Adipose tissue (tissue), 3 donors: ENCODE data around the gene TMPRSS13. TPM values are rescaled to one million over a fixed set of nuclear protein-coding genes. Genes with fewer than 3 reads are reported as not detected.

Experiments used
- H3K27ac ChIP-seq: one replicate; pipeline ENCODE4 v1.5.1; 2013; ENCODE audit warnings: low read depth, low read length
- WGBS, 3 donors: extraction: QIAGEN DNeasy Blood & Tissue Kit; methylation state at CpG; one replicate each; pipeline ENCODE4 v1.1.7; 2013; 5-methylcytosine and 5-hydroxymethylcytosine counted together
- polyA plus RNA-seq, 3 donors: library from polyadenylated mRNA; stranded (reverse); fragments of 200-250 nt; gene quantifications; one replicate each; pipeline ENCODE4 v1.2.3, GENCODE V29; 2013
- donor health status: healthy with polysubstance abuse.
- donor health status: Bipolar disorder and iron deficiency.
- donor health status: healthy.

TMPRSS13 gene
- polyA plus RNA-seq, 3 donors, result 0.04 to 1.5 TPM; not detected in 1

GRCh38 chr11:117851106-117851505 lies 78.1 kb downstream of the TMPRSS13 start:
- WGBS, 3 donors, result 58 to 79% (median 62%) methylated on average over 3 of the region's 3 CpGs
- no peak overlapping the region for H3K27ac ChIP-seq

Other genes starting within 250 kb of the TMPRSS13 start
- under 1 TPM; 0.13 to 0.46 (median 0.34) TPM for gene DSCAML1, start 132.2 kb downstream of the TMPRSS13 start, polyA plus RNA-seq
- gene FXYD2, start 104.7 kb downstream of the TMPRSS13 start, polyA plus RNA-seq, result 100 to 1,000 TPM in 1 of 3 donors, 10 to 100 TPM in 1, under 1 TPM in 1; 0.85 to 379 (median 10.3) TPM
- 100 to 1,000 TPM in 1 of 3 donors, 10 to 100 TPM in 2; 15.5 to 132 (median 39.6) TPM for gene FXYD6, start 52.7 kb downstream of the TMPRSS13 start, polyA plus RNA-seq
- 10 to 100 TPM in 1 of 3 donors, 1 to 10 TPM in 2; 2.0 to 17.4 (median 8.1) TPM for gene IL10RA, start 57.0 kb upstream of the TMPRSS13 start, polyA plus RNA-seq
- gene TMPRSS4, start 147.7 kb upstream of the TMPRSS13 start, polyA plus RNA-seq, result 1 to 10 TPM in 1 of 3 donors, under 1 TPM in 2; 0.03 to 1.0 (median 0.22) TPM
- under 1 TPM in 1 of 3 donors, not detected in 2; 0.01 TPM for gene SMIM35, start 157.6 kb upstream of the TMPRSS13 start, polyA plus RNA-seq
- 1 to 10 TPM; 1.0 to 4.0 (median 3.5) TPM for gene SCN4B, start 223.4 kb upstream of the TMPRSS13 start, polyA plus RNA-seq
- gene SCN2B, start 247.2 kb upstream of the TMPRSS13 start, polyA plus RNA-seq, result under 1 TPM; 0.06 to 0.45 (median 0.07) TPM